GM12878 (cell line): ENCODE data around the gene ATRN. TPM values are rescaled to one million over a fixed set of nuclear protein-coding genes. Genes with fewer than 3 reads are reported as not detected.

Source experiments
- ATAC-seq: fragments of 200-7000 bp; cut with Tn5 transposase; 3 replicates; pipeline ENCODE4 v1.9.1; 2020; ENCODE audit warnings: mild to moderate bottlenecking, moderate library complexity
- BruUV-seq: library from RNA; stranded (reverse); fragments of 400-500 nt; replicated peaks from 2 replicates; lab custom pipeline; 2021; lab: Mats Ljungman, UMichigan
- CTCF ChIA-PET: fragments of 300-600 bp; sonication (Branson Sonifier 250); formaldehyde crosslinking; extraction: SDS; loops from one replicate; lab custom pipeline; 2021; ENCODE audit warnings: inconsistent platforms; lab: Yijun Ruan, JAX
- POLR2A ChIA-PET: fragments of 350-600 bp; formaldehyde crosslinking; extraction: SDS; loops from one replicate; lab custom pipeline; 2021; ENCODE audit warnings: inconsistent platforms; lab: Charles Lee
- RAD21 ChIA-PET: fragments of 300-600 bp; sonication (Branson Sonifier 250); formaldehyde crosslinking; loops from one replicate; lab custom pipeline; 2023; ENCODE audit warnings: antibody characterized with exemption; ENCODE audit not compliant: unreplicated experiment; lab: Charles Lee
- SMC1A ChIA-PET: fragments of 300-600 bp; sonication (Branson Sonifier 250); formaldehyde crosslinking; loops from one replicate; lab custom pipeline; 2023; ENCODE audit not compliant: unreplicated experiment, uncharacterized antibody; lab: Charles Lee
- DNase-seq: peaks from one replicate; pipeline ENCODE4 v3.0.0-alpha.2; 2011; ENCODE audit warnings: low read depth, low spot score
- FAIRE-seq: peaks from 3 replicates; lab custom pipeline; 2011; peaks lifted over from hg19 to GRCh38; lab: Jason Lieb, UNC
- H2AFZ ChIP-seq: 2 replicates; pipeline ENCODE4 v1.6.0; 2011; ENCODE audit warnings: low read depth, low read length, control low read depth; ENCODE audit not compliant: control insufficient read depth
- H3K27ac ChIP-seq: 2 replicates; pipeline ENCODE4 v1.5.1; 2011; ENCODE audit warnings: control low read depth; ENCODE audit not compliant: control insufficient read depth, insufficient read depth
- H3K27me3 ChIP-seq, 2 experiments: replicated peaks in 1 of 2; 2 replicates each; pipeline versions ENCODE4 v1.6.0 to v1.6.1; 2011; ENCODE audit warnings: low read length in 1 of 2; ENCODE audit not compliant: control insufficient read depth in 2 of 2, insufficient read depth in 2 of 2
- H3K36me3 ChIP-seq, 2 experiments: 2 replicates each; pipeline ENCODE4 v1.5.1; 2011; ENCODE audit warnings: low read length in 1 of 2; ENCODE audit not compliant: control insufficient read depth in 2 of 2, insufficient read depth in 2 of 2
- H3K4me1 ChIP-seq: 2 replicates; pipeline ENCODE4 v1.6.1; 2011; ENCODE audit warnings: mild to moderate bottlenecking, low read length, moderate library complexity, mixed read lengths; ENCODE audit not compliant: control insufficient read depth, insufficient read depth
- H3K4me2 ChIP-seq: 2 replicates; pipeline ENCODE4 v1.6.0; 2011; ENCODE audit warnings: control low read depth; ENCODE audit not compliant: control insufficient read depth, insufficient read depth
- H3K4me3 ChIP-seq: fragments of 200-600 bp; sonication (generic); 2 replicates; pipeline ENCODE4 v1.5.1; 2016
- H3K79me2 ChIP-seq: 2 replicates; pipeline ENCODE4 v1.6.0; 2011; ENCODE audit warnings: low read length; ENCODE audit not compliant: control insufficient read depth, insufficient read depth
- H3K9ac ChIP-seq: 2 replicates; pipeline ENCODE4 v1.8.0; 2011; ENCODE audit warnings: low read length, control low read depth, mixed read lengths; ENCODE audit not compliant: control insufficient read depth, insufficient read depth
- H3K9me3 ChIP-seq: replicated peaks from 3 replicates; pipeline ENCODE4 v1.5.1; 2011; ENCODE audit warnings: mild to moderate bottlenecking, low read length; ENCODE audit not compliant: control insufficient read depth, insufficient read depth
- H4K20me1 ChIP-seq: 2 replicates; pipeline ENCODE4 v1.6.0; 2011; ENCODE audit not compliant: control insufficient read depth, insufficient read depth
- KDM1A ChIP-seq: fragments of 200-600 bp; sonication (generic); IDR thresholded peaks from 2 replicates; pipeline ENCODE4 v1.6.1; 2016; ENCODE audit warnings: borderline replicate concordance
- MEF2B ChIP-seq: fragments of 450-650 bp; IDR thresholded peaks from 2 replicates; pipeline ENCODE4 v1.6.1; 2018; ENCODE audit warnings: mild to moderate bottlenecking, moderate library complexity; ENCODE audit not compliant: partially characterized antibody, poor library complexity, severe bottlenecking
- NFYB ChIP-seq: IDR thresholded peaks from 2 replicates; pipeline ENCODE4 v1.6.1; 2011; ENCODE audit warnings: low read depth, mild to moderate bottlenecking, low read length, improper control_type of control experiment, moderate library complexity; ENCODE audit not compliant: insufficient read depth
- PML ChIP-seq: IDR thresholded peaks from 2 replicates; pipeline ENCODE4 v1.6.1; 2012; ENCODE audit warnings: low read length, inconsistent platforms
- POLR2AphosphoS5 ChIP-seq: IDR thresholded peaks from 2 replicates; pipeline ENCODE4 v1.6.1; 2011; ENCODE audit warnings: mild to moderate bottlenecking, low read length, inconsistent platforms
- ZBTB4 ChIP-seq: fragments of 450-650 bp; formaldehyde crosslinking; IDR thresholded peaks from 2 replicates; pipeline ENCODE4 v1.4.0; 2022; ENCODE audit warnings: mild to moderate bottlenecking, moderate library complexity
- WGBS: methylation state at CpG from one replicate; pipeline ENCODE4 v1.1.6; 2016; ENCODE audit warnings: low lambda C conversion rate; ENCODE audit not compliant: insufficient replicate concordance, insufficient coverage; ENCODE audit errors: missing lambda C conversion rate; 5-methylcytosine and 5-hydroxymethylcytosine counted together
- in situ Hi-C: fragments of 300-500 bp; cut with MboI; formaldehyde crosslinking; loops from 9 replicates; pipeline ENCODE4 v1.14.3; 2018; ENCODE audit warnings: mixed read lengths
- intact Hi-C: fragments of 100-400 bp; cut with micrococcal nuclease; formaldehyde crosslinking; loops from one replicate; pipeline ENCODE4 v1.14.2; 2022; ENCODE audit not compliant: unreplicated experiment
- polyA plus RNA-seq, 11 experiments: library from polyadenylated mRNA; depleted of rRNA in 4 of 11; unstranded in 6 of 11; stranded (reverse) in 5 of 11; fragments of >200 nt; fragmentation: Nextera tagmentation in 4 of 11; fragmentation: Illumina TruSeq in 1 of 11; extraction: Ambion mirVana in 4 of 11; extraction: Trizol in 1 of 11; gene quantifications; 1 replicate in 1 of 11; 2 replicates in 10 of 11; pipeline versions ENCODE4 v1.2.1 to v1.2.3, GENCODE V29; 2011 to 2016; ENCODE audit warnings: inconsistent platforms in 2 of 11, missing spikeins in 2 of 11, low read depth in 1 of 11
- total RNA-seq, 4 experiments: library from RNA; depleted of rRNA in 3 of 4; stranded (reverse); fragments of >200 nt in 3 of 4; fragmentation: Illumina TruSeq in 1 of 4; extraction: Trizol in 1 of 4; gene quantifications; 2 replicates each; pipeline versions ENCODE4 v1.2.1 to v1.2.3, GENCODE V29; 2013 to 2021

The ATRN gene
- total and polyA plus RNA-seq, 10 of the 15 experiments (the other 5 are each of a cell fraction or from before 2014, with no cell fraction given), result 0.71 to 11.6 (median 6.9) TPM

- SMC1A ChIA-PET, result interaction anchor here (0.9 to 1.4 kb wide), 2 partner anchors 9 to 119 kb away, joined by 3 to 4 read pairs; no protein-coding TSS in a partner anchor
- Histone ChIP-seq H4K20me1 (no peaks in the 10 kb centered on the region; the same call in 1 of the 2 replicates), H3K79me2 (no peaks in the 10 kb centered on the region), H3K9ac (no peak overlapping the region), H3K4me1 (no peaks in the 10 kb centered on the region; the same call in 1 of the 2 replicates), H3K4me3 (no peak overlapping the region), H3K9me3 (no peaks in the 10 kb centered on the region), H2AFZ (no peak overlapping the region), H3K27ac (no peak overlapping the region), H3K4me2 (no peak overlapping the region), H3K36me3 (no peaks in the 10 kb centered on the region), H3K27me3 (peaks cover under 1 to 6% of the 10 kb centered on the region in 2 experiments; a peak in 2 of 4 replicates)
- POLR2A ChIA-PET, result no interaction called here
- ATAC-seq (no peak), DNase-seq (no peak), FAIRE-seq (no peak)
- TF ChIP-seq KDM1A, result no peak
- no peak for TF ChIP-seq NFYB
- TF ChIP-seq PML, result no peak
- no peak for TF ChIP-seq POLR2AphosphoS5
- no peak for TF ChIP-seq ZBTB4
- TF ChIP-seq MEF2B, result no peak
- WGBS, result 45% methylated on average over 12 of the region's 13 CpGs
- BruUV-seq, result no TSS peak
- CTCF ChIA-PET, result interaction anchor here (0.7 to 3.1 kb wide), 7 partner anchors 13 to 408 kb away, joined by 3 to 24 read pairs (median 3); partner anchors contain the start of gene ADISSP
- intact Hi-C loops, result loop anchor here (5.0 kb wide), 1 partner anchor 92 kb away; the partner anchor contains the start of gene ADISSP
- in situ Hi-C loops, result no loop called here
- RAD21 ChIA-PET, result interaction anchor here (1.5 kb wide), 1 partner anchor 78 kb away, joined by 4 read pairs; no protein-coding TSS in a partner anchor
Measured at GRCh38 chr20:3674995-3675900, 204.4 kb downstream of the ATRN start.
